Epithelial cell of proximal tubule (primary cell): ENCODE data around the gene KIF3A. TPM values are rescaled to one million over a fixed set of nuclear protein-coding genes. Genes with fewer than 3 reads are reported as not detected.
A peak's percentile ranks its signal among the peaks of the same experiment; 100 is the strongest.

Experiments used
- DNase-seq: peaks from one replicate; pipeline ENCODE4 v3.0.0-alpha.2; 2011; ENCODE audit warnings: low read depth
- H3K4me3 ChIP-seq: 2 replicates; pipeline ENCODE4 v1.5.1; 2011; ENCODE audit warnings: low read depth, mild to moderate bottlenecking, low read length
- CTCF ChIP-seq: conservative IDR thresholded peaks from 2 replicates; pipeline ENCODE4 v1.5.1; 2012; ENCODE audit warnings: low read depth, mild to moderate bottlenecking, low read length
- total RNA-seq: library from RNA; depleted of rRNA; stranded (reverse); fragments of >200 nt; gene quantifications from 2 replicates; pipeline ENCODE4 v1.2.3, GENCODE V29; 2015

KIF3A gene
- total RNA-seq, 1 donor from 2014 or later = 7.6 TPM

- DNase-seq = no peak
- TF ChIP-seq CTCF = no peak
- H3K4me3 ChIP-seq = no peak within 1 kb of the TSS
Observed at GRCh38 chr5:132657676-132658380, 79.5 kb downstream of the KIF3A start, which contains the start of gene IL13. IL13 (plus strand) TSS chr5:132658173; CDS start chr5:132658187, 14 bp downstream.

GRCh38 chr5:132656774-132657355, 80.5 kb downstream of the KIF3A start:
- no peak overlapping the region for H3K4me3 ChIP-seq
- TF ChIP-seq CTCF = no peak
- DNase-seq = no peak

- no peak for TF ChIP-seq CTCF
- DNase-seq = no peak
- H3K4me3 ChIP-seq = peak overlapping the region; percentile 38
Observed at GRCh38 chr5:132655821-132656773, 81.2 kb downstream of the KIF3A start.

GRCh38 chr5:132653716-132654115, 83.6 kb downstream of the KIF3A start:
- DNase-seq = no peak
- TF ChIP-seq CTCF = no peak
- H3K4me3 ChIP-seq = no peak overlapping the region

- no peak for TF ChIP-seq CTCF
- no peak overlapping the region for H3K4me3 ChIP-seq
- DNase-seq = no peak
Observed at GRCh38 chr5:132651838-132652469, 85.4 kb downstream of the KIF3A start.

- DNase-seq = no peak
- no peak for TF ChIP-seq CTCF
- no peak overlapping the region for H3K4me3 ChIP-seq
Observed at GRCh38 chr5:132648355-132648754, 89.0 kb downstream of the KIF3A start.
